GM10248 (cell line): ENCODE measurements around the gene OAS2.

Source experiments
- CTCF ChIA-PET: fragments of 300-600 bp; sonication (Branson Sonifier 250); formaldehyde crosslinking; extraction: SDS; loops from one replicate; lab custom pipeline; 2021; ENCODE audit warnings: antibody characterized with exemption; lab: Yijun Ruan, JAX
- POLR2A ChIA-PET: fragments of 350-650 bp; sonication (Branson Sonifier 250); formaldehyde crosslinking; extraction: SDS; loops from one replicate; lab custom pipeline; 2020; ENCODE audit warnings: antibody characterized with exemption; lab: Yijun Ruan, JAX
- DNase-seq: peaks from one replicate; pipeline ENCODE4 v3.0.0; 2012; ENCODE audit errors: extremely low spot score
- CTCF ChIP-seq: IDR thresholded peaks from 2 replicates; pipeline ENCODE4 v1.5.1; 2012; ENCODE audit warnings: mild to moderate bottlenecking, low read depth; ENCODE audit errors: extremely low read depth, missing control alignments, control extremely low read depth

OAS2 gene

GRCh38 chr12:113056381-113056630 lies 78.0 kb downstream of the OAS2 start:
- ChIA-PET CTCF (interaction anchor here (1.4 to 9.8 kb wide), 3 partner anchors 12 to 117 kb away, joined by 3 to 135 read pairs (median 10); no protein-coding TSS in a partner anchor), POLR2A (no interaction called here)
- DNase-seq = no peak
- no peak for TF ChIP-seq CTCF

- no peak for TF ChIP-seq CTCF
- POLR2A ChIA-PET = no interaction called here
- DNase-seq = peak; percentile 31
- CTCF ChIA-PET = interaction anchor here (1.4 to 9.8 kb wide), 4 partner anchors 8 to 116 kb away, joined by 3 to 135 read pairs (median 8); no protein-coding TSS in a partner anchor
Measured at GRCh38 chr12:113056631-113057488, 78.5 kb downstream of the OAS2 start, which contains the start of gene DTX1. Gene DTX1, plus strand, starts transcription at chr12:113056730. Its CDS starts 1,463 bp downstream, at chr12:113058193.

DNA sequence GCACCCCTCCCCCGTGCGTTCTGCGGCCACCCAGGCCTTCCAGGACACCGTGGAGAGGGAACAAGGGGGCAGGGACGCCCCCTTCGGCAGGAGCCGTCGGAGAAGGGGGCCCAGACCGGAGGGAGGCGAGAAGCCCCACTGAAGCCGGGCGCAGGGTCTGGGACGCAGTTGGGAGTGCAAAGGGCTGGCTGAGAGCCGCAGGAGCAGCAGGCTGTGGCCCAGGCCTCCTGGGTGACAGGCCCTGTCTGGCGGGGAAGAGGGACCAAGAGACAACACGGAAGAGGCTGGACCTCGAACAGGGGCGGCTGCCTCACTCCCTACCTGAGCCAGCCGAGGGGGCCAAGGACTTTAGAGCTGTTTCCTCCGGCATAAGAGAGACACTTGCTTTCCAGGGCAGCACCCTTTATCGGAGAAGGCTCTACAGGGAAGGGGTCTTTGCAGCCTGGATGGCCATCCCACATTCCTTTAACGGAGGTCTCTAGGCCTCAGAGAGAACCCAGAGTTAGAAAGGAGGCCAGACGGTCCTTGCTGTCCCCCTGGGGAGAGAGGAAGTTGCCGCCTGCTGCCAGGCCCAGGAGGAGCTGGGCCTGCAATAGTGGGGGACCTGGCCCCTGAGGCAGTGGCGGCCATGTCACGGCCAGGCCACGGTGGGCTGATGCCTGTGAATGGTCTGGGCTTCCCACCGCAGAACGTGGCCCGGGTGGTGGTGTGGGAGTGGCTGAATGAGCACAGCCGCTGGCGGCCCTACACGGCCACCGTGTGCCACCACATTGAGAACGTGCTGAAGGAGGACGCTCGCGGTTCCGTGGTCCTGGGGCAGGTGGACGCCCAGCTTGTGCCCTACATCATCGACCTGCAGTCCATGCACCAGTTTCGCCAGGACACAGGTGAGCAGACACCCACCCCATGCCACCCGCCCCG lies 79.5 kb downstream of the OAS2 start:
- no peak for TF ChIP-seq CTCF
- ChIA-PET CTCF (interaction anchor here (2.0 to 9.8 kb wide), 3 partner anchors 9 to 35 kb away, joined by 7 to 135 read pairs (median 10); no protein-coding TSS in a partner anchor), POLR2A (interaction anchor here (0.6 kb wide), 1 partner anchor 53 kb away, joined by 3 read pairs; no protein-coding TSS in a partner anchor)
- peak; percentile 19 for DNase-seq

GRCh38 chr12:113058553-113058952 lies 80.2 kb downstream of the OAS2 start:
- CTCF ChIA-PET = interaction anchor here (0.9 to 2.0 kb wide), 2 partner anchors 9 to 10 kb away, joined by 3 to 7 read pairs; no protein-coding TSS in a partner anchor

GRCh38 chr12:113059071-113059595 lies 80.8 kb downstream of the OAS2 start:
- ChIA-PET CTCF (interaction anchor here (0.9 kb wide), 1 partner anchor 8 kb away, joined by 3 read pairs; no protein-coding TSS in a partner anchor), POLR2A (no interaction called here)
- TF ChIP-seq CTCF = no peak
- no peak for DNase-seq

More at GRCh38 chr12:113058553-113058952, 80.2 kb downstream of the OAS2 start:
- no peak for DNase-seq
- TF ChIP-seq CTCF = no peak
- POLR2A ChIA-PET = interaction anchor here (0.6 kb wide), 1 partner anchor 53 kb away, joined by 3 read pairs; no protein-coding TSS in a partner anchor
